Stromal cell of bone marrow (primary cell): ENCODE measurements around the gene ACOX1.

Source experiments
- DNase-seq: peaks from one replicate; pipeline ENCODE4 v3.0.0-alpha.2; 2012; ENCODE audit warnings: low read depth

ACOX1 gene

DNA sequence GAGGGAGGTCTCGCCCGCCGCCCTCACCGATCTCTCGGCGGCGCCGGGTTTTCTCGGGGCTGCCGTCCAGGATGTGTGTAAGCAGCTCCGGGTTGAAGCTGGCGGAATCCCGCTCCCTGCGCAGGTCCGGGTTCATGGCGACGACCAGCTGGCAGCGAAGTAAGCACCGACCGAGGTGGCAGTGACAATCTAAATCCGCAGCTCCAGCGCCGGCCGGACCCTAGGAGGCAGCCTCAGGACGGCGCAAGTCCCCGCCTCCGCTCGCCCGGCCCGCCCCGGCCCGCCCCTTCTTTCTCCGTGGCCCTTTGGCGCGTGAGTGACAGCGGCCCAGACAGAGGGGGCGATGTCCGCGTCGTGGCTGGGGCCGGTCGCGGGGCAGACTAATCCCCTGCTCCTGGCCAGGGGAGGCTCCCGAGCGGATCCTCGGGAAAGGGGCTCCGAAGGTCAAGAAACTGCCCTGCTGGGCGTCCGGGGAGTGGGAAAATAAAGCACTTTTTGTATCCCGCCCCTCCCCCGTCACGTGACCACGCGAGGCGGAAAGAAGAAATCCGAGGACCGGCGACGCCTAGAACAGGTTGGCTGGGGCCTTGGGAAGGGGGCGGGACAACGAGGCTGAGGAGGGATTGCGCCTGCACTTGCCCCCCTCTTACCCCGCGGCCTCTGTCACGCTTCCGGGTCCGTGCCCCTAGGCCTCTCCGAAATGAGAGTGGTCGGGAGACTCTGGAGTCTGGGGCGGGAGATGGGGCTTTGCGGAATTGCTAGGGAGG, at the start of gene ACOX1, which contains the start of gene TEN1:
Gene ACOX1, minus strand, starts transcription at position 229 of the 767 bp plus-strand sequence. Its CDS starts 93 bp downstream, at position 136.
Gene TEN1, plus strand, starts transcription at position 303 of the 767 bp plus-strand sequence. CDS start 6,953 bp downstream, outside the sequence.
- peak; percentile 96 for DNase-seq

GRCh38 chr17:76027159-76027839, 48.3 kb upstream of the ACOX1 start, which contains the start of gene EVPL:
EVPL (minus strand) TSS chr17:76027306; CDS start chr17:76027198, 108 bp downstream.
- DNase-seq, result no peak

DNA sequence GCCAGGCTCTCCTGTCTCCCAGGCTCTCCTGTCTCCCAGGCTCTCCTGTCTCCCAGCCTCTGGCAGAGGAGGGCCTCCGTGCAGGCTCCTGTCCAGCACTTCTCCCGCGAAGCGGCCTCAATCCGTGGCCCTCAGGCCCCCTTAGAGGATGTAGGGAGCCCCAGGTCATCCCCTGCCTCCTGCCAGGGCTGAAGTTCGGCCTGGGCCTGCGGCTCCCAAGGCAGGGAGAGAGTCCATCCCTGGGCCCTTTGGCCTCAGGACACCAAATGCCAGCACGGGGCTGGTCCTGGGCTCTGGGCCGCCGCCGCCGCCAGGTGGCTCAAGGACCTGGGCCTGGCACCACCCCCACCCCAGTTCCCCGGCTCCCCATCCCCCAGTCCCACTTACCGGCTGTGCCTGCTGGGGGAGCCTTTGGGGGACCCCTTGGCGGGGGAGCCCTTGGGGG, 47.8 kb upstream of the ACOX1 start:
- no peak for DNase-seq

- no peak for DNase-seq
These were observed 46.3 kb upstream of the ACOX1 start for GRCh38 chr17:76025294-76025693.

GRCh38 chr17:76024353-76024752, 45.4 kb upstream of the ACOX1 start:
- no peak for DNase-seq

- DNase-seq, result no peak
These were observed 44.9 kb upstream of the ACOX1 start for GRCh38 chr17:76023900-76024237.

DNA sequence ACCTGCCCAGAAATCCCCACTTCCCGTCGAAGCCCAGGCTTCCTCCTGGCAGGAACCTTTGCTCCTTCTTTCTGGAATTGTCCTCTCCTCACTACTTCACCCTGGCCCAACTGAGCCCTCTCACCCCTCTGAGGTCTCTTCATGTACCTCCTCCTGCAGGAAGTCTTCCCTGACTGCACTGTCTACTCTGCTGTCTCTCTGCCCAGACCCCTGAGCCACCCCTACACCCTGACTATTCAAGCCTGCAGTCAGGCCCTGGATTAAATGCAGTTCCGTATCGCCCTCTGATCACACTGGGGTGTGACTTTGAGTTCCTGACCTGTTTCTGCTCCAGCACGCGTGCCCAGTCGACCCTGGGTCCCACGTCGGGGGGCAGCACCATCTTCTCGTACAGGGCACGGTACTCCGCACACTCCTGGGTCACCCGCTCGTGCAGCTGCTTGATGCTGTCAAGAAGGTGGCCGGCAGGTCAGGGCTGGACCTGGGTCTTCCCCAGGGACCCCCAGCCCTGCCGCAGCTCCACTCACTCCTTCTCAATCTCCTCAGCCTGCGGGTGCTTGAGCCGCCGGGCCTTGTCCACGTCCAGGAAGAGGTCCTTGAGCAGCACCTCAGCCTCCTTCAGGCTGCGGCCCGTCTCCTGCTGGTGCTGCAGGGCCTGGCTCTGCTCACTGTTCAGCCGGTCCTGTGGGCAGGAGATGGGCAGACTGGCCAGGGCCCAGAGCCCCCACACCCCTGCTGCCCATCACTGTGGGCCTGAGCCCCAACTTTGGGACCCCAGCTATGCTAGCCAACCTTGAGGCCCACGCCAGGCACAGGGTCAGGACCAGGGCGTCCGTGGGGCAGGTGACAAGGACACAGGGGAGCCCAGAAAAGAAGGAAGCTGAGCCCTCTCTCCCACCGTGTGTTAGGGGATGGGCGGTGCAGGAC, 44.3 kb upstream of the ACOX1 start:
- DNase-seq, result no peak

GRCh38 chr17:76022285-76022684, 43.3 kb upstream of the ACOX1 start:
- DNase-seq, result no peak

- DNase-seq, result no peak
These were observed 41.0 kb upstream of the ACOX1 start for GRCh38 chr17:76019833-76020467.

DNA sequence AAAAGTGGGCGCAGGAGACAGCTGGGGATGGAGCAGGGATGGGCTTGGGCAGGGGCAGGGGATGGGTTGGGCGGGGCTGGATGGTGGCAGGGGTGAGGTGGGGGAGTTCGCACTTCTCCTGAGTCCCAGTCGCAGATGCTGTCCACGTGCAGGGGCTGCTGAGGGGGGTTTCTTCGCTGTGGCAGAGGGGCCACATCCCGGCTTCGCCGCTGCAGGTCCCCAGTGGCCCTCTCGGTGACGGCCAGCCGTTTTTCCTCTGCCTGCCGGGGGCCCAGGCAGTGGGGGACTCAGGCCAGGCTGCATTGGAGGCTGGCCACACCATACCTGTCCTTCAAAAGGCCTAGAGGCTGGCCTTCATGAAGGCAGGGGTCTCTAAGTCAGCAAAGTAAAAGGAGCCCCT, 39.8 kb upstream of the ACOX1 start:
- DNase-seq, result no peak

DNA sequence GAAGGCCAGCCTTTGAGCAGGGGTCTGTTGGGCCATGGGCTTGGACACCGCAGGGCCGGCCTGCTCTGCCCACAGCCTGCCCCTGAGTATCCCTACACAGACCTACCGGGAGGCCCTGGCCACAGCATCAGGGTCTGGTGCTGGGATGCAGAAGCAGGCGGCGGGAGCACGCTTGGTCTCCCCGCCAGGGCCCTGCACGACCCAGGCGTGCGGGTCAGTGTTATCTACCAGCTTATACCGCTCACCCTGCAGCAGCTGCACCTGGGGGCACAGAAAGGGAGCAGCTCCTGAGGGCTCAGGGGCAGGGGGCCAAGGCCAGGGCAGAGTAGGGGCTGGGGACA, 39.3 kb upstream of the ACOX1 start:
- DNase-seq, result no peak

DNA sequence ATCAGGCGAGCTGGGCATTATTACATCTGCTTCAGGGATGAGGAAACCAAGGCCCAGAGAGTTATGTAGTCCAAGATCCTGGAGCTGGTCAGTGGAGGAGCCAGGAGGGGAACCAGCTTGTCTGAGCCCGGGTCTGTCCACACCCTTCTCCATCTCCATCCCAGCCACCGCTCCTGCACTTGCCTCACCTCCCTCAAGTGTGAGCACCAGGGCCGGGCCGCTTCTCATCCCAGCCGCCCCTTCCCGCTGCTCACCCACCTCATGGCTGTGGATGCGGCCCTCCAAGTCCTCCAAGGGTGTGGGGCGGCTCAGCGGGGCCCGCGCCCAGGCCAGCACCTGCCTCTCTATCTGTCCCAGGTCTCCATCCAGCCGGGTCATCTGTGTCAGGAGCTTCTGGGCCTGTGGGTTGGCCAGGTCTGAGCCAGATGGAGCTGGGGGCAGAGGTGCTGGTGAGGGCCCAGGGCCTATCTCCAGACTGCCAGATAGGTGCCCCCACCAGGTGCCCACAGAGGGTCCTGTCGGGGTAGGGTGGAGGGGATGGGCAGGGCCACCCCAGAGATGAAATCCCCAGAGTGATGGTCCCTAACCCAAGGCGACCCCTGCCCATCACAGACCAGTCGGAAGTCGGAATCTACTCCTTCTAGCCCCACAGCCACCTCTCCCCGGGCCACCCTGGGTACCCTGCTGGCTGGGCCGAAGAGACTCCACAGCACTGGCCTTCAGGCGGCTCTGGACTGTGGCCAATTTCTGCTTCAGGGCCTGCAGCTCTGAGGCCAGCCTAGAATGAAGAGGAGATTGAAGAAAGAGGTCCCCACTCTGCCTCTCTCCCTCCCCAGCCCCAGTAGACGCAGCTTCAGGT, 38.7 kb upstream of the ACOX1 start:
- DNase-seq, result no peak

GRCh38 chr17:76014925-76015261, 35.9 kb upstream of the ACOX1 start:
- DNase-seq, result no peak

DNA sequence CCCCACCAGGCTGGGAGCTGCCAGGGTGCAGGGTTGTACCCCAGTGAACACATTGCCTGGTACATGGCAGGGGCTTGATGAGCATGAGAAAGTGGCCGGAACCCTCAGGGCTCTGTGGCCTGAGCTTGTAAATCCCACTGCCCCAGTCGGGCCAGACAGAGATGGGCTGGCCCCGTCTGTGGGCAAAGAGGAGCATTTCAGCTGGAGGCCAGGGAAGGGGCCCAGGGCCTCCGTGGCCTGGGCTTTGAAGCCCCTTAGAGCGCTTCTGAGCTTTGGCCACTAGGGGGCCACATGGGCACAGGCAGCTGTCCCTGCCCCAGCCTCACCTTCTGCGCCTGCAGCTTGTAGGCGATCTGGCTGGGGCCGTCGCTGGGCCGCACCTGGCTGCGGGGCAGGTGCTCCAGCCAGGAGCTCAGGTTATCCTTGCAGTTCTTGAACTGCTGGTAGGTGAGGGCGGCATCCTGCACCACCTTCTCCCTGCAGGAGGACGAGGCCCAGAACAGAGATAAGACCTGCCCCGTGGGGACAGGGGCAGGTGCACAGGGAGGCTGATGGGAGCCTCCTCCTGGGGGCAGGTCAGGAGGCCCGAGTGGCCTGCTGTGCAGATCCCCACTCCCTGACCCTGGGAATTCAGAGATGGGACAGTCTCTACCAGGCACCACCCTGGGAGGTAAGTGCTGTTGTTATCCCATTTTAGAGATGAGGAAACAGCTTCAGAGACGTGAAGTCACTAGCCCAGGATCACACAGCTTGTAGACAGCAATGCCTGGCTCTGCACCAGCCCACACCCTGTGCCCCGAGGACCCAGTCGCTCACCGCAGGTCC, 35.3 kb upstream of the ACOX1 start:
- DNase-seq, result no peak

DNA sequence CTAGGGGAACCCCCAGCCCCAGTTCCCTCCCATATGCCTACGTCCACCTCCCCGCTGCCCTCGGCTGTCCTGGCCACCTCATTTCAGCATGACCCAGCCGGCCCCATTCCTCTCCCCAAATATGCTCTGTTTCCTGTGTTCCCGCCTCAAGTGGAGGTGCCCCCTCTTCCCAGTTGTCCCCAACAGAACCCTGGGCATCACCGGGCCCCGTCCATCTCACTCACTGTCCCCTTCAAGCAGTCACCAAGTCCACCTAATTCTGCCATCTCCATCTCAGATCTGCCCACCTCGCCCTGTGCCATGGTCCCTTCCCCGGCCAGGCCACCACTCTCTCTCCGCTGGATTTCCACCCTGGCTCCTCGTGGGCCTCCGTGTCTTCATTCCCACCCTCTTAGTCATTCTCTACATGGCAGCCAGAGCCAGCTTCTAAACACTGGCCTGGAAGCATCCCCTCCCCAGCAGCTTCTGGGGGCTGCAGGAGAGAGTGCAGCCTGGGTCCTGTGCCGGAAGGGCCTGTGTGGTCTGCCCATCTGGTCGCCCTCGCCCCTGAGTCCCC, 34.5 kb upstream of the ACOX1 start:
- DNase-seq, result no peak

DNA sequence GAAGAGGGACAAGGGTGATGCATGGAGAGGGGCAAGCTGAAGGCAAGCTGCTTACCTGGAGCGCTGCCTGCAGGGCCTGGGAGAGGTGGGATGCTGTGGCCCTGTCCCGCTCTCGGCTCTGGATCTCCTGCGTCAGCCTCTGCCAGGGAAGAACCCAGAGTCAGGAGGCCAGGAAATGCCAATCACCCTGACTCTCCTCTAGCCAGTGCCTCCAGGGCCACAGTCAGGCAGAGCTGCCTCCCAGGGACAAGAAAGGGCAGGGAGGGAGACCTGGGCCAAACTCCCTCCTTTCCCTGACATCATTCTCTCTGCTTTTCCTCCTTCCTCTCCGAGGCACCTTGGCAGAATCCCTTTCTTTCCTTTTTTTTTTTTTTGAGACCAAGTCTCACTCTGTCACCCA, 33.0 kb upstream of the ACOX1 start:
- DNase-seq, result no peak

GRCh38 chr17:76009969-76010661, 31.1 kb upstream of the ACOX1 start:
- no peak for DNase-seq

DNA sequence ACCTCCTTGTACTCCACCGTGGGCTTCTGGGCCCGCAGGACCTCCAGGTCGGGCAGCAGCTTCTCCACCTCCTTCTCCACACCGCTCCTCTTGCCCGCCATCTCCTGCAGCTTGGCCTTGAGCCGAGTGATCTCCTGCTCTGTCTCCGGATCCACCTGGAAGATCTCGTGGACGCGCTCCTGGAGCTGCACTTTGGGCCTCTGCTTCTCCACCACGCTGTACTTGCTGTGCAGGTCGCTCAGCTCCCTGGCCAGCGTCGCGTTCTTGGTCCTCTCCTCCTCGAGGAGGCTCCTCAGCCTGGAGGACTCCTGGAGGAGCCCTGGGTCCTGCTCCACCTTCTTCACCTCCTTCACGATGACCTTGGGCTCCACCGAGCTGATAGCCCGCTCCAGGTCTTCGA, 30.5 kb upstream of the ACOX1 start:
- DNase-seq, result no peak
